ENCODE data around the gene DYNC1H1.
"Not testable (repeated sequence)": the region's sequence is repeated elsewhere in the genome, so short reads cannot be mapped to it uniquely, and the experiment has no call there.

The DYNC1H1 gene

DNA sequence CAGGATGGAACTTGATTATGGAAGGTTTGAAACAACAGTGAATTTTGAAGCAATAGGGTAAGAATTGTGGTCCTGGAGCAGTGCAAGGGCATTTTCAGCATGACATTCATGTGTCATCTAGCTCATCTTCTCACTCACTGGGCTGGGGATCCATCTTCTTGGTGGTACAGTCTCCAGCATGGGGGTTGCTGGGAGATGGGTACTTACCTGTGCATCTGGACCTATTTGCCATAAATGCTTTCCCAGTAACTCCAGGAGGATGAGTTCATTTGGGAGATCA lies 115.3 kb downstream of the DYNC1H1 start:
- TF ChIP-seq ZFX (IDR thresholded peaks at IDR 0.05), result no peak
- TF ChIP-seq, protein P1, sequence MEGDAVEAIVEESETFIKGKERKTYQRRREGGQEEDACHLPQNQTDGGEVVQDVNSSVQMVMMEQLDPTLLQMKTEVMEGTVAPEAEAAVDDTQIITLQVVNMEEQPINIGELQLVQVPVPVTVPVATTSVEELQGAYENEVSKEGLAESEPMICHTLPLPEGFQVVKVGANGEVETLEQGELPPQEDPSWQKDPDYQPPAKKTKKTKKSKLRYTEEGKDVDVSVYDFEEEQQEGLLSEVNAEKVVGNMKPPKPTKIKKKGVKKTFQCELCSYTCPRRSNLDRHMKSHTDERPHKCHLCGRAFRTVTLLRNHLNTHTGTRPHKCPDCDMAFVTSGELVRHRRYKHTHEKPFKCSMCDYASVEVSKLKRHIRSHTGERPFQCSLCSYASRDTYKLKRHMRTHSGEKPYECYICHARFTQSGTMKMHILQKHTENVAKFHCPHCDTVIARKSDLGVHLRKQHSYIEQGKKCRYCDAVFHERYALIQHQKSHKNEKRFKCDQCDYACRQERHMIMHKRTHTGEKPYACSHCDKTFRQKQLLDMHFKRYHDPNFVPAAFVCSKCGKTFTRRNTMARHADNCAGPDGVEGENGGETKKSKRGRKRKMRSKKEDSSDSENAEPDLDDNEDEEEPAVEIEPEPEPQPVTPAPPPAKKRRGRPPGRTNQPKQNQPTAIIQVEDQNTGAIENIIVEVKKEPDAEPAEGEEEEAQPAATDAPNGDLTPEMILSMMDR (conservative IDR thresholded peaks at IDR 0.05), result no peak
- no peak overlapping the region for H3K27ac ChIP-seq

DNA sequence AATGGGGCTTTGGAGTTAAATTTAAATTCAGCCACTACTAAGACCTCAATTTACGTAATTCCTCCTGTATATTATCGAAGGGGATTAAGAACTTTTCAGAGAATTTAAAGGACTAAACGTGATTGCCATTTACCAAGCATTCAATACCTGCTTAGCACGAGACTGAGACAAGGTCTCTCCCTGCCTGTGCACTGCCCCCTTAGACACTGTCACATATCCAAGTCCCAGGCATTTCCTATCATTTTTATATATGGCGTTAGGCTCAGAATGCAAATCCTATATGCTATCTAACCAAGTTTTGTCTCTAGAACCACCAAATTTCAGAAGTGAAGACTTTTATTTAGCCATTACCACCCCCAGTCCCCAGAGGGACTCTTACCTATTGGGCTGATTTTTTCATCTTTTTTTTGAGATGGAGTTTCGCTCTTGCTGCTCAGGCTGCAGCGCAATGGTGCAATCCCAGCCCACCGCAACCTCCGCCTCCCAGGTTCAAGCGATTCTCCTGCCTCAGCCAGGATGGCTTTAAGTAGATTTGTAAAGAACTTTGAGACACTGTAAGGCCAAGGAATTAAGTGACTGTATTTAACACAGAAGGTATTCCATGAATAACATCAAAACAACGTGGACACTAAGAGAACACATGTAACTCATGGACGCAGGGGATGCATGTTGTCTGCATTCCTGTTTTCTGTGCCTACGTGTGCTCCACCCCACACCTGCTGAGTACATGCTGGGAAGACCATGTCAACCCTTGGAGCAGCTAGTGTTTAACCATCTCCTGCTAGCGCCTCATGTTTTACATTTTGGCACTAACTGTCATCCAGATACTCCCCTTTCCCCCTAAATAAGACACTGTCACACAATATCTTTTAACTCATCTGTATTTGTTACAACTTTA lies 116.1 kb downstream of the DYNC1H1 start:
- H3K27ac ChIP-seq, result no peak overlapping the region

DNA sequence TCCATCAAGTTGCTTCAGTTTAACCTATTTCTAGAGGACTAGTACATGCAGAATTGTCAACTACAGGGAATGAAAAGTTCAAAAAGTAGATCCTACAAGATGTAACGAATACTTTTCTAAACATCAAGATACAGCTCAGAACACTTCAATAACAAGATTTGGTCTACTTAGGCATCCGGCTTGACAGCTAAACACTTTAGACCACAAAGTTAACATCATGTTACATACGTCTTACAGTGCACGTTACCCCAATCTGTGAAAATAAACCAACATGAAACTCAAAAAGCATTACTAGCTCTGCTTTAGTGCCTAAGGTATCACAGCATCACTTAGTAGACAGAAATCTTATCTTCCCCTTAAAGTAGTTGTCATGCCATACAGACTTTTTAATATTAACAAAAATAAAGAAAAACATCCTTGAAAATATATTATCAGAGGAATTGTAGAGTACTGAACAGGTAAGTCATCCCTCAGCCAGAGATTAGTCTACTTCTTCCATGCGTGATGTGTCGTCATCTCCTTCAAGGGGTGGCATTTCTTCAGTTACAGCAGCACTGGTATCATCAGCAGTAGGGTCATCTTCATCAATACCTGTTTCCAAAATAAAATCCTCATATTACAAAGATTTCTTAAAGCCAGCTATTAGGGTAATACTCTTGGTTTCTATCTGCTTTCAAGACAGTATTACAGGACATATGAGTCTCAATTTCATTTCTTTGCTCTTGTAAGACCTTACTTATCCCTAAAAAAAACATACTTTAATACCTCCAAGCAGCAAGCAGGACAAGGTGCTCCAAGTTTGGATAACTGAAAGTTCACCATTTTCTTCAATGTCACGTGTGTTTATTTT lies 117.1 kb downstream of the DYNC1H1 start:
- TF ChIP-seq, protein P1 (conservative IDR thresholded peaks at IDR 0.05), result no peak
- no peak for TF ChIP-seq ZFX (IDR thresholded peaks at IDR 0.05)
- no peak overlapping the region for H3K27ac ChIP-seq

More for the DNA sequence above, 116.1 kb downstream of the DYNC1H1 start:
- TF ChIP-seq ZFX (IDR thresholded peaks at IDR 0.05), result no peak
- TF ChIP-seq, protein P1 (conservative IDR thresholded peaks at IDR 0.05), result no peak

GRCh38 chr14:102084522-102084921 lies 120.1 kb downstream of the DYNC1H1 start:
- not testable (repeated sequence) for H3K27ac ChIP-seq

DNA sequence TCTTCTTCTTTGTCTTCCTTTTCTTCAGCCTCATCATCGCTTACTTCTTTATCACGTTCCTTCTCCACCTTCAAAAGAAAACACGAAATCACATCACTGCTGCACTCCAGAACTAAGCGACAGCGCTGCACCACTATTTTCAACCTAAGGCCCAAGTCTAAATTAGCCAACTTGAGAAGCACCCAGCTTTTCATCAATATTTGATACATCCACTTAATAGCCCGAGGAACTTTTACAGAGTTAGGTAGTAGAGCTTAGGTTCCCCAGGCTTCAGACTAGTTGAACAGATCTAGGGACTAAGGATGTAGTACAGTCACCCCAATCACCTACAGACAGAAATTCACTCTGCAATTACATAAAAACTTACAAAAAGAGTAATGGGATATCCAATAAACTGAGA lies 120.6 kb downstream of the DYNC1H1 start:
- H3K27ac ChIP-seq, result no peak overlapping the region
- TF ChIP-seq ZFX (IDR thresholded peaks at IDR 0.05), result no peak
- TF ChIP-seq, protein P1 (conservative IDR thresholded peaks at IDR 0.05), result no peak

DNA sequence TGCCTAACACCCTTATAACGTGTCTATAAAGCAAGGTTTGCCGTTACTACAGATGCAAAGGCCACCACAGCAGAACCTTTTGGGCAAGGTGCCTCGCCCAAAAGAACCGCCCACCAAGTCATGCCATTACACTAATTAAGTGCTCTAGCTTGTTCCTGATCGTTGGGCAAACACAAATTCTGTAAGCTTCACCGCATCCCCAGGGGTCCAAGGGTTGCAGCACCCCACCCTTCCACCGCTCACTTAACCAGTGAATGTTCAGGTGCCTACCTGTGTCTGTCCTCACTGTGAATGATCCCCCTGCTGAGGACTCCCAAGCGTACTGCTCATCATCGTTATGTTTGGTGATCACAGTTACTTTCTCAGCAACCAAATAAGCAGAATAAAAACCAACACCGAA lies 121.1 kb downstream of the DYNC1H1 start:
- H3K27ac ChIP-seq, result peak overlapping the region; percentile 96
- TF ChIP-seq, protein P1 (conservative IDR thresholded peaks at IDR 0.05), result no peak
- no peak for TF ChIP-seq ZFX (IDR thresholded peaks at IDR 0.05)

- TF ChIP-seq, protein P1 (conservative IDR thresholded peaks at IDR 0.05), result no peak
- TF ChIP-seq ZFX (IDR thresholded peaks at IDR 0.05), result peak; percentile 95
- peak overlapping the region; percentile 96 for H3K27ac ChIP-seq
Observed at GRCh38 chr14:102085948-102086708, 121.8 kb downstream of the DYNC1H1 start.

Measured in C4-2B (cell line).